ENCODE measurements around the gene PAMR1.

DNA sequence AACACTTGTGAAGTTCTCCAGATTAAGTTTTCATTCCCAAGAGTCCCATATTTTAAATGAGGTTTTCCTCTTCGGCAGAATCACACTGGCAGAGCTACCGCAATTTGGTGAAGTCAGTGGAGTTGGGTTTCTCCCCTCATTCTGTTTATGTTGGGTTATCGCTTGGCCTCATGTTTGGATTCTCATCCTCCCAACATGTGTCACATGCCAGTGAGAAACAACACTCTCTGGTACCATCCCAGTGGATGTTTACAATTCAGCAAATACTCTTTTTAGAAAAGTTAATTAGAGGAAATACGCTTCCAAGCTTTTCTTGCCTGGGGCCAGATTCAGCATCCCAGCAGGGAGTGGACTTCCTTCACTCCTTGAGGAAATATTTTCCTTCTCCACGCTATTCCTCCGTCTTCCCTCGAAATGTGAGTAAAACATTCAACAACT, 2.1 kb downstream of the PAMR1 start:
- TF ChIP-seq CTCF (IDR thresholded peaks at IDR 0.05 in 4 of 5, conservative IDR thresholded peaks at IDR 0.05 in 1 of 5) (no peak), POLR2A (IDR thresholded peaks at IDR 0.05) (no peak)
